Heart left ventricle (tissue), 16 donors: ENCODE measurements around the gene OMA1. TPM values are rescaled to one million over a fixed set of nuclear protein-coding genes. Genes with fewer than 3 reads are reported as not detected.
"Not testable (repeated sequence)": the region's sequence is repeated elsewhere in the genome, so short reads cannot be mapped to it uniquely, and the experiment has no call there.

Experiments used
- ATAC-seq, 4 donors: fragments of 200-7000 bp; cut with Tn5 transposase; one replicate each; pipeline ENCODE4 v1.9.1; 2020 to 2022; ENCODE audit warnings: moderate library complexity in 4 of 4, mild to moderate bottlenecking in 3 of 4, moderate number of reproducible peaks in 1 of 4
- DNase-seq, 5 donors: peaks; one replicate each; pipeline ENCODE4 v3.0.0-alpha.2; 2020
- H3K27ac ChIP-seq, 12 donors: fragments of 200-600 bp; sonication (generic) in 4 of 12; one replicate each; pipeline versions ENCODE4 v1.5.0 to v1.8.0; 2016 to 2022; ENCODE audit warnings: mild to moderate bottlenecking in 2 of 12
- H3K27me3 ChIP-seq, 9 donors: fragments of 200-600 bp; sonication (generic) in 2 of 9; one replicate each; pipeline versions ENCODE4 v1.5.1 to v1.8.0; 2016 to 2022; ENCODE audit warnings: mild to moderate bottlenecking in 3 of 9
- H3K36me3 ChIP-seq, 9 donors: fragments of 200-600 bp; sonication (generic) in 2 of 9; one replicate each; pipeline versions ENCODE4 v1.5.0 to v1.8.0; 2018 to 2022; ENCODE audit warnings: mild to moderate bottlenecking in 2 of 9
- H3K4me1 ChIP-seq, 12 donors: fragments of 200-600 bp; sonication (generic) in 4 of 12; one replicate each; pipeline versions ENCODE4 v1.5.0 to v1.8.0; 2016 to 2022; ENCODE audit warnings: mild to moderate bottlenecking in 3 of 12
- H3K4me3 ChIP-seq, 12 donors: fragments of 200-600 bp; sonication (generic) in 4 of 12; one replicate each; pipeline versions ENCODE4 v1.5.0 to v1.8.0; 2017 to 2022; ENCODE audit warnings: mild to moderate bottlenecking in 9 of 12, moderate library complexity in 4 of 12
- H3K9me3 ChIP-seq, 12 donors: fragments of 200-600 bp; sonication (generic) in 4 of 12; one replicate each; pipeline versions ENCODE4 v1.5.0 to v1.8.0; 2016 to 2022; ENCODE audit warnings: mild to moderate bottlenecking in 1 of 12
- CTCF ChIP-seq, 12 donors: fragments of 200-600 bp; sonication (generic) in 4 of 12; IDR thresholded peaks; one replicate each; pipeline versions ENCODE4 v1.5.0 to v1.8.0; 2018 to 2022; ENCODE audit warnings: antibody characterized with exemption in 12 of 12, mild to moderate bottlenecking in 5 of 12
- POLR2A ChIP-seq, 2 donors: fragments of 450-650 bp; IDR thresholded peaks; one replicate each; pipeline ENCODE4 v1.6.1; 2017; ENCODE audit warnings: antibody characterized with exemption in 2 of 2, mild to moderate bottlenecking in 2 of 2, moderate library complexity in 2 of 2
- WGBS, 4 donors: extraction: QIAGEN DNeasy Blood & Tissue Kit in 2 of 4; methylation state at CpG; one replicate each; pipeline versions ENCODE4 v1.1.5 to v1.1.7; 2013 to 2018; 5-methylcytosine and 5-hydroxymethylcytosine counted together
- intact Hi-C, 10 donors: fragments of 100-400 bp; cut with DNase I; formaldehyde crosslinking; loops; one replicate each; pipeline versions ENCODE4 v1.11.1 to v1.14.2; 2022
- polyA plus RNA-seq, 2 donors: library from polyadenylated mRNA; stranded (reverse); fragments of 200-250 nt; gene quantifications; one replicate each; pipeline ENCODE4 v1.2.3, GENCODE V29; 2013
- total RNA-seq, 9 donors: library from RNA; depleted of rRNA in 2 of 9; stranded (reverse); fragments of >200 nt in 2 of 9; fragmentation: NEBNext Ultra II Directional in 3 of 9; extraction: Animal tissue kit (Norgen Biotek cat#: 25700) in 3 of 9; gene quantifications; one replicate each; pipeline versions ENCODE4 v1.1.0 to v1.2.4, GENCODE V29; 2016 to 2023
- donor health status: ischemic (EF 13 %, LVEDD 7.1; RV severe dilation, severe dysfunction).
- donor health status: healthy with polysubstance abuse.
- donor health status: DM: no; HTN: yes; CAD: no.
- donor health status: DM: no; HTN: no; CAD: no.
- donor health status: ischemic (EF 25% LVEDD 6.9; RV normal size, moderate dysfunction).
- donor health status: ischemic (EF 25% LVEDD 5.7; RV mildly dilated, moderate dysfunction).
- donor health status: healthy.
- donor health status: DM: yes; HTN: yes; CAD: no.
- donor health status: ischemic (EF 35%, LVEDD 5.7; RV mildly dilated, moderate dysfunction).
- donor health status: nonischemic (EF 11% LVEDD 7.7; RV severe dilation, severe dysfunction).
- donor health status: DM: yes; HTN: yes; CAD: no.
- donor health status: PGD.
- donor health status: ischemic (EF 29% LVEDD 5.4; RV normal size, mild dysfunction).
- donor health status: nonischemic (EF 23%, LVEDD 6.1; RV moderate dilation, normal function).

The OMA1 gene
- total and polyA plus RNA-seq, 11 donors: 9.6 to 44.5 (median 28.2) TPM

- DNase-seq (no peak), ATAC-seq (peak in 1 of 4 donors; percentile 63)
- Histone ChIP-seq H3K27me3 (peaks cover 0 to 10% (median 0%) of the 10 kb centered on the region in 9 donors), H3K4me3 (no peak overlapping the region), H3K27ac (peak overlapping the region in 2 of 12 donors; percentile 37 to 52), H3K4me1 (peaks cover 0 to 25% (median 0%) of the 10 kb centered on the region in 12 donors), H3K9me3 (no peaks in the 10 kb centered on the region), H3K36me3 (no peaks in the 10 kb centered on the region)
- TF ChIP-seq POLR2A (IDR thresholded peaks at IDR 0.05) (no peak), CTCF (IDR thresholded peaks at IDR 0.05) (no peak)
- WGBS, 4 donors: 53 to 63% (median 54%) methylated on average over 1 of the region's 1 CpG
- intact Hi-C loops: no loop called here
These were observed 37.0 kb upstream of the OMA1 start for GRCh38 chr1:58583496-58583895.

GRCh38 chr1:58582143-58582542, 35.6 kb upstream of the OMA1 start:
- H3K27ac ChIP-seq, intact Hi-C loops, H3K4me3 ChIP-seq, DNase-seq, H3K36me3 ChIP-seq, ATAC-seq, H3K9me3 ChIP-seq: not testable (repeated sequence)
- WGBS, 4 donors: 85 to 100% (median 91%) methylated on average over 1 of the region's 1 CpG
- Histone ChIP-seq H3K27me3 (peaks cover 0 to 24% (median 7%) of the 10 kb centered on the region in 9 donors), H3K4me1 (peaks cover 0 to 29% (median 3%) of the 10 kb centered on the region in 12 donors)

- Histone ChIP-seq H3K4me1 (peaks cover 0 to 34% (median 7%) of the 10 kb centered on the region in 12 donors), H3K36me3 (no peaks in the 10 kb centered on the region), H3K27ac (no peak overlapping the region), H3K27me3 (peaks cover 3 to 29% (median 12%) of the 10 kb centered on the region in 9 donors), H3K4me3 (no peak overlapping the region), H3K9me3 (no peaks in the 10 kb centered on the region)
- no peak for ATAC-seq
- TF ChIP-seq POLR2A (IDR thresholded peaks at IDR 0.05) (no peak), CTCF (IDR thresholded peaks at IDR 0.05) (no peak)
- DNase-seq: no peak
- intact Hi-C loops: no loop called here
- WGBS, 4 donors: 81 to 95% (median 88%) methylated on average over 2 of the region's 2 CpGs
These were observed 35.1 kb upstream of the OMA1 start for GRCh38 chr1:58581641-58582040.

- intact Hi-C loops: no loop called here
- Histone ChIP-seq H3K27ac (no peak overlapping the region), H3K27me3 (peaks cover 10 to 39% (median 27%) of the 10 kb centered on the region in 9 donors), H3K4me1 (peaks cover 0 to 39% (median 13%) of the 10 kb centered on the region in 12 donors), H3K36me3 (no peaks in the 10 kb centered on the region), H3K9me3 (no peaks in the 10 kb centered on the region), H3K4me3 (no peak overlapping the region)
- TF ChIP-seq CTCF (IDR thresholded peaks at IDR 0.05) (no peak), POLR2A (IDR thresholded peaks at IDR 0.05) (no peak)
- ATAC-seq (no peak), DNase-seq (no peak)
- WGBS, 4 donors: 52 to 56% (median 54%) methylated on average over 1 of the region's 1 CpG
These were observed 33.7 kb upstream of the OMA1 start for GRCh38 chr1:58580186-58580585.

- intact Hi-C loops: no loop called here
- H3K4me1 ChIP-seq: peaks cover 0 to 18% (median 9%) of the 10 kb centered on the region in 12 donors
- H3K27me3 ChIP-seq: peaks cover 15 to 56% (median 47%) of the 10 kb centered on the region in 9 donors
- H3K27ac ChIP-seq: no peak overlapping the region
- no peaks in the 10 kb centered on the region for H3K9me3 ChIP-seq
- WGBS, 4 donors: 11 to 37% (median 25%) methylated on average over 3 of the region's 3 CpGs
- ATAC-seq: no peak
- no peak for DNase-seq
- H3K4me3 ChIP-seq: peak overlapping the region in 7 of 12 donors; percentile 20 to 49 (median 41)
- H3K36me3 ChIP-seq: no peaks in the 10 kb centered on the region
- TF ChIP-seq CTCF (IDR thresholded peaks at IDR 0.05): no peak
- TF ChIP-seq POLR2A (IDR thresholded peaks at IDR 0.05): no peak
These were observed 31.1 kb upstream of the OMA1 start for GRCh38 chr1:58577654-58578030.
